GM06990 (cell line): ENCODE measurements around the gene C2CD3.

ENCODE experiments used
- DNase-seq: peaks from one replicate; pipeline ENCODE4 v3.0.0-alpha.2; 2011; ENCODE audit not compliant: insufficient read length; ENCODE audit errors: extremely low read depth
- H3K27me3 ChIP-seq: replicated peaks from 2 replicates; pipeline ENCODE4 v1.6.0; 2011; ENCODE audit warnings: low read length; ENCODE audit not compliant: control insufficient read depth, insufficient read depth
- H3K36me3 ChIP-seq: 2 replicates; pipeline ENCODE4 v1.5.1; 2011; ENCODE audit warnings: low read length; ENCODE audit not compliant: control insufficient read depth, insufficient read depth
- H3K4me3 ChIP-seq: replicated peaks from 2 replicates; pipeline ENCODE4 v1.5.1; 2011; ENCODE audit warnings: low read depth, mild to moderate bottlenecking, control low read depth, low read length
- TF ChIP-seq, protein P1 (sequence below): IDR thresholded peaks from 2 replicates; pipeline ENCODE4 v1.5.1; 2011; ENCODE audit warnings: low read length, control low read depth, mild to moderate bottlenecking, inconsistent platforms; ENCODE audit not compliant: insufficient read depth, poor library complexity, severe bottlenecking

Gene C2CD3

DNA sequence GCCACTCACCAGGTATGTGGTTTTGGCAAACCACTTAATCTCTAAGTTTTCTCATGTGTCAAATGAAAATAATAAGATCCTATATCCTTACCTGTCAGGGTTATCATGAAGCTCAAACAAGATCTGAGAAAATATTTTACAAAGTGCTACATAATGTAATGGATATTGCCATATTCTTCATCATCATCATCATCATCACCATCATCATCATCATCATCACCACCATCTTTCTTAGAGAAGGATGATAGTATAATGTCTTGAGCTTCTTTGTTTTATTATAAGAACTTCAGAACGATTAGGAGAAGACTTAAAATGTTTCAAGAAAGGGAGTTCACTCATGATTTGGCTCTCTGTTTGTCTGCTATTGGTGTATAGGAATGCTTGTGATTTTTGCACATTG, 89.4 kb downstream of the C2CD3 start:
- DNase-seq, result no peak
- TF ChIP-seq, protein P1, sequence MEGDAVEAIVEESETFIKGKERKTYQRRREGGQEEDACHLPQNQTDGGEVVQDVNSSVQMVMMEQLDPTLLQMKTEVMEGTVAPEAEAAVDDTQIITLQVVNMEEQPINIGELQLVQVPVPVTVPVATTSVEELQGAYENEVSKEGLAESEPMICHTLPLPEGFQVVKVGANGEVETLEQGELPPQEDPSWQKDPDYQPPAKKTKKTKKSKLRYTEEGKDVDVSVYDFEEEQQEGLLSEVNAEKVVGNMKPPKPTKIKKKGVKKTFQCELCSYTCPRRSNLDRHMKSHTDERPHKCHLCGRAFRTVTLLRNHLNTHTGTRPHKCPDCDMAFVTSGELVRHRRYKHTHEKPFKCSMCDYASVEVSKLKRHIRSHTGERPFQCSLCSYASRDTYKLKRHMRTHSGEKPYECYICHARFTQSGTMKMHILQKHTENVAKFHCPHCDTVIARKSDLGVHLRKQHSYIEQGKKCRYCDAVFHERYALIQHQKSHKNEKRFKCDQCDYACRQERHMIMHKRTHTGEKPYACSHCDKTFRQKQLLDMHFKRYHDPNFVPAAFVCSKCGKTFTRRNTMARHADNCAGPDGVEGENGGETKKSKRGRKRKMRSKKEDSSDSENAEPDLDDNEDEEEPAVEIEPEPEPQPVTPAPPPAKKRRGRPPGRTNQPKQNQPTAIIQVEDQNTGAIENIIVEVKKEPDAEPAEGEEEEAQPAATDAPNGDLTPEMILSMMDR, result no peak
- Histone ChIP-seq H3K36me3 (peaks cover 5% of the 10 kb centered on the region), H3K27me3 (no peaks in the 10 kb centered on the region), H3K4me3 (no peak overlapping the region)

GRCh38 chr11:74077193-74077592, 93.6 kb downstream of the C2CD3 start:
- Histone ChIP-seq H3K4me3 (no peak overlapping the region), H3K36me3 (peaks cover 11% of the 10 kb centered on the region), H3K27me3 (no peaks in the 10 kb centered on the region)
- TF ChIP-seq, protein P1, result no peak
- no peak for DNase-seq

DNA sequence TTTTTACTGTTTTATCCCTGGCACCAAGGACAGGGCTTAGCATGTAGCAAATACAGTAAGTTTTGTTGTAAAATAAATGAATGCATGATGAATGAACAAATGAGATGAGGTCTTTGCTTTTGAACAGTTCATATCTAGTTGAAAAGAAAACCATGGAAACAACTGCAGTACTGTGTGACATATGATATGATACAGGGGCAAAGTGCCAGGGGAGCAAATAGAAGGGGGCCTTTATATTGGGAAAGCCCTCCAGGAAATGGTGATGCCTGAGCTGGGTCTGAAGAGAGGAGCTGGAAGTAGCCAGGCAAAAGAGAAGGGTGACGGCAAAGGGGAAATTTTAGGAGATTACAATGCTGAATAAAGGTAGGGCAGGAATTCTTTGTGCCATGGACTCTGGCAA, 98.1 kb downstream of the C2CD3 start:
- Histone ChIP-seq H3K27me3 (no peaks in the 10 kb centered on the region), H3K36me3 (peaks cover 15% of the 10 kb centered on the region), H3K4me3 (no peak overlapping the region)
- TF ChIP-seq, protein P1, result no peak
- no peak for DNase-seq

DNA sequence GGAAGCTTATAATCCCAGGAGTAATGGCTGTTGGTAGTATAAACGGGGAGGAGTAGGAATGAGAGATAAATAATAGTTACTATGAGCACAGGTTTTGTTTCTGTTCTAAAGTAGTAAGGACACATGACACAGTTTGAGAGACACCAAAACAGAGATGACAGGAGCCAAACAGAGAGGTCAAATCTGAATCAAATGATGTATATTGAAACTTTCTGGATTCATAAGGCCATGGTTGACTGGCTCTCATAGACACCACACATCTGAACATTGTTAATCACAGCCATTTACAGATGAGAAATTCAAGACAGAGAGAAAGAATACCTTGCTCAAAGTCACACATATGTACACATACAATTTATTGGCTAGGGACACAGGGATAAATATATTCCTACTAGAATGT, 98.5 kb downstream of the C2CD3 start:
- Histone ChIP-seq H3K36me3 (peaks cover 14% of the 10 kb centered on the region), H3K27me3 (no peaks in the 10 kb centered on the region), H3K4me3 (no peak overlapping the region)
- DNase-seq, result peak; percentile 31
- TF ChIP-seq, protein P1, result no peak

GRCh38 chr11:74070723-74071492, 99.9 kb downstream of the C2CD3 start:
- Histone ChIP-seq H3K4me3 (no peak overlapping the region), H3K36me3 (peaks cover 14% of the 10 kb centered on the region), H3K27me3 (no peaks in the 10 kb centered on the region)
- no peak for DNase-seq
- TF ChIP-seq, protein P1, result no peak
